GM23338 (cell line): ENCODE measurements around the gene PDE3A. TPM values are rescaled to one million over a fixed set of nuclear protein-coding genes. Genes with fewer than 3 reads are reported as not detected.

Experiments
- ATAC-seq: fragments of 200-7000 bp; cut with Tn5 transposase; 3 replicates; pipeline ENCODE4 v1.9.1; 2020
- DNase-seq: peaks from one replicate; pipeline ENCODE4 v3.0.0-alpha.2; 2015; ENCODE audit warnings: low spot score
- H2AFZ ChIP-seq: fragments of 200-600 bp; sonication (generic); 2 replicates; pipeline ENCODE4 v1.8.0; 2016; ENCODE audit warnings: antibody characterized with exemption, mild to moderate bottlenecking, moderate library complexity
- H3F3A ChIP-seq: fragments of 200-600 bp; sonication (generic); replicated peaks from 2 replicates; pipeline ENCODE4 v1.8.0; 2017; ENCODE audit warnings: antibody characterized with exemption, mixed run types, low read depth
- H3K27ac ChIP-seq: fragments of 200-600 bp; sonication (generic); 2 replicates; pipeline ENCODE4 v1.6.1; 2016; ENCODE audit warnings: low read depth
- H3K27me3 ChIP-seq: fragments of 200-600 bp; sonication (generic); 2 replicates; pipeline ENCODE4 v1.8.0; 2016; ENCODE audit warnings: mild to moderate bottlenecking, mixed run types, moderate library complexity; ENCODE audit not compliant: insufficient read depth
- H3K36me3 ChIP-seq: fragments of 200-600 bp; sonication (generic); 2 replicates; pipeline ENCODE4 v1.8.0; 2016; ENCODE audit warnings: mild to moderate bottlenecking; ENCODE audit not compliant: insufficient read depth
- H3K4me1 ChIP-seq: fragments of 200-600 bp; sonication (generic); 2 replicates; pipeline ENCODE4 v1.8.0; 2016; ENCODE audit warnings: mild to moderate bottlenecking, moderate library complexity; ENCODE audit not compliant: insufficient read depth
- H3K4me2 ChIP-seq: fragments of 200-600 bp; sonication (generic); 2 replicates; pipeline ENCODE4 v1.7.1; 2017; ENCODE audit warnings: mixed run types
- H3K4me3 ChIP-seq: fragments of 200-600 bp; sonication (generic); 2 replicates; pipeline ENCODE4 v1.6.1; 2016; ENCODE audit warnings: mixed run types
- H3K79me2 ChIP-seq: fragments of 200-600 bp; sonication (generic); replicated peaks from 2 replicates; pipeline ENCODE4 v1.8.0; 2017; ENCODE audit warnings: mild to moderate bottlenecking; ENCODE audit not compliant: insufficient read depth
- H3K9me2 ChIP-seq: fragments of 200-600 bp; sonication (generic); 2 replicates; pipeline ENCODE4 v1.8.0; 2017; ENCODE audit not compliant: insufficient read depth
- H4K20me1 ChIP-seq: fragments of 200-600 bp; sonication (generic); replicated peaks from 2 replicates; pipeline ENCODE4 v1.8.0; 2017; ENCODE audit warnings: mild to moderate bottlenecking; ENCODE audit not compliant: insufficient read depth
- H3K27ac Mint-ChIP-seq: 2 replicates; pipeline ENCODE4 v1.8.0; 2020; ENCODE audit warnings: inconsistent platforms, mild to moderate bottlenecking, moderate library complexity, mixed read lengths
- H3K27me3 Mint-ChIP-seq: 3 replicates; pipeline ENCODE4 v1.8.0; 2022; ENCODE audit warnings: low read depth, mild to moderate bottlenecking, moderate library complexity, mixed read lengths, inconsistent platforms; ENCODE audit not compliant: insufficient read depth, poor library complexity
- H3K36me3 Mint-ChIP-seq: 3 replicates; pipeline ENCODE4 v1.8.0; 2021; ENCODE audit warnings: low read depth, mild to moderate bottlenecking, inconsistent platforms, moderate library complexity, mixed read lengths
- H3K4me1 Mint-ChIP-seq: 3 replicates; pipeline ENCODE4 v1.8.0; 2020; ENCODE audit warnings: mild to moderate bottlenecking, inconsistent platforms, mixed read lengths
- H3K4me3 Mint-ChIP-seq: 3 replicates; pipeline ENCODE4 v1.8.0; 2021; ENCODE audit warnings: moderate library complexity, mild to moderate bottlenecking, inconsistent platforms, mixed read lengths
- H3K9me3 Mint-ChIP-seq: 3 replicates; pipeline ENCODE4 v1.8.0; 2020; ENCODE audit warnings: moderate library complexity, mild to moderate bottlenecking, inconsistent platforms, mixed read lengths
- CREB1 ChIP-seq: fragments of 250-450 bp; sonication (Bioruptor Pico); IDR thresholded peaks from 2 replicates; pipeline ENCODE4 v1.5.0; 2020; ENCODE audit warnings: low read depth, mild to moderate bottlenecking, moderate library complexity
- EZH2 ChIP-seq: fragments of 200-600 bp; sonication (generic); IDR thresholded peaks from one replicate; pipeline ENCODE4 v1.8.0; 2017; ENCODE audit warnings: antibody characterized with exemption, mild to moderate bottlenecking, low read depth; ENCODE audit not compliant: unreplicated experiment
- POLR2AphosphoS5 ChIP-seq: IDR thresholded peaks from 2 replicates; pipeline ENCODE4 v1.6.1; 2016; ENCODE audit warnings: antibody characterized with exemption, low read depth
- REST ChIP-seq: IDR thresholded peaks from one replicate; pipeline ENCODE4 v1.6.1; 2018; ENCODE audit warnings: antibody characterized with exemption; ENCODE audit not compliant: unreplicated experiment
- STAT1 ChIP-seq: IDR thresholded peaks from one replicate; pipeline ENCODE4 v1.6.1; 2016; ENCODE audit warnings: antibody characterized with exemption; ENCODE audit not compliant: unreplicated experiment
- ZNF331 ChIP-seq: fragments of 250-450 bp; sonication (Bioruptor Pico); IDR thresholded peaks from 2 replicates; pipeline ENCODE4 v1.5.0; 2020; ENCODE audit warnings: low read depth, mild to moderate bottlenecking, moderate library complexity
- ZNF462 ChIP-seq: fragments of 250-450 bp; sonication (Bioruptor Pico); IDR thresholded peaks from 2 replicates; pipeline ENCODE4 v1.5.0; 2020; ENCODE audit warnings: mild to moderate bottlenecking, moderate library complexity
- polyA plus RNA-seq: library from polyadenylated mRNA; unstranded; fragments of >200 nt; fragmentation: Nextera tagmentation; extraction: Ambion mirVana; gene quantifications from 2 replicates; pipeline ENCODE4 v1.2.1, GENCODE V29; 2016
- total RNA-seq: library from RNA; depleted of rRNA; stranded (reverse); fragments of >200 nt; shearing (Covaris generic); gene quantifications from 2 replicates; pipeline ENCODE4 v1.2.3, GENCODE V29; 2014

PDE3A gene
- total and polyA plus RNA-seq, 2 experiments from 2014 or later: 2.7 to 9.2 TPM

GRCh38 chr12:20625531-20625930 is 257.2 kb downstream of the PDE3A start (continued):
- TF ChIP-seq REST (no peak), ZNF331 (CRISPR knock-in tag) (no peak), STAT1 (no peak)

- Mint-ChIP-seq H3K27me3 (peaks cover 3% of the 10 kb centered on the region), H3K4me1 (peaks cover 30% of the 10 kb centered on the region), H3K36me3 (no peaks in the 10 kb centered on the region), H3K27ac (peak overlapping the region; percentile 52), H3K4me3 (no peak overlapping the region), H3K9me3 (no peaks in the 10 kb centered on the region)
- Histone ChIP-seq H3K36me3 (no peaks in the 10 kb centered on the region), H3F3A (no peaks in the 10 kb centered on the region), H3K79me2 (no peaks in the 10 kb centered on the region), H3K4me1 (peaks cover 31% of the 10 kb centered on the region), H3K4me2 (no peak overlapping the region), H4K20me1 (no peaks in the 10 kb centered on the region), H3K27ac (no peak overlapping the region), H2AFZ (peak overlapping the region; percentile 25; the same call in 1 of the 2 replicates), H3K27me3 (no peaks in the 10 kb centered on the region), H3K9me2 (no peaks in the 10 kb centered on the region), H3K4me3 (no peak overlapping the region)
- DNase-seq: no peak
- TF ChIP-seq CREB1 (CRISPR knock-in tag) (no peak), ZNF462 (CRISPR knock-in tag) (no peak), REST (no peak), POLR2AphosphoS5 (no peak), EZH2 (no peak)
- ATAC-seq: no peak
Measured at GRCh38 chr12:20627001-20627588, 258.8 kb downstream of the PDE3A start.
